ENCODE data around the gene MRC1. TPM values are rescaled to one million over a fixed set of nuclear protein-coding genes. Genes with fewer than 3 reads are reported as not detected.

The MRC1 gene
- total RNA-seq, 2 experiments from 2014 or later: 0.08 TPM

- Mint-ChIP-seq H3K4me3 (no peak overlapping the region), H3K4me1 (ENCODE audit: low read depth) (no peaks in the 10 kb centered on the region), H3K36me3 (ENCODE audit: low read depth) (no peaks in the 10 kb centered on the region), H3K27ac (no peak overlapping the region), H3K27me3 (peaks cover 11% of the 10 kb centered on the region), H3K9me3 (no peaks in the 10 kb centered on the region)
- Histone ChIP-seq H3K36me3 (ENCODE audit: insufficient read depth, low read length) (no peaks in the 10 kb centered on the region), H3K9me3 (ENCODE audit: control insufficient read depth in 1 of 2, insufficient read depth in 1 of 2, low read length in 2 of 2) (no peaks in the 10 kb centered on the region), H3K4me3 (ENCODE audit: low read length) (no peak overlapping the region), H3K27me3 (ENCODE audit: control insufficient read depth in 1 of 2, insufficient read depth in 2 of 2, low read length in 2 of 2) (peaks cover 0 to 4% of the 10 kb centered on the region in 2 experiments), H3K4me1 (ENCODE audit: insufficient read depth, low read length) (no peaks in the 10 kb centered on the region), H3K27ac (ENCODE audit: low read depth in 1 of 2, low read length in 2 of 2) (no peak overlapping the region)
- DNase-seq (no peak), ATAC-seq (ENCODE audit: poor library complexity) (no peak)
- POLR2A ChIA-PET: no interaction called here
- CTCF ChIA-PET: no interaction called here
- intact Hi-C loops (cut with DNase I, micrococcal nuclease): no loop called here
- TF ChIP-seq CTCF (IDR thresholded peaks at IDR 0.05): no peak
Observed at GRCh38 chr10:17820943-17821342, 11.8 kb downstream of the MRC1 start.

- no peak overlapping the region for H3K27ac Mint-ChIP-seq
- ChIA-PET CTCF (no interaction called here), POLR2A (no interaction called here)
- H3K36me3 Mint-ChIP-seq (ENCODE audit: low read depth): no peaks in the 10 kb centered on the region
- no peaks in the 10 kb centered on the region for H3K9me3 Mint-ChIP-seq
- DNase-seq (no peak), ATAC-seq (ENCODE audit: poor library complexity) (no peak)
- no peak overlapping the region for H3K4me3 ChIP-seq (ENCODE audit: low read length)
- H3K9me3 ChIP-seq (ENCODE audit: control insufficient read depth in 1 of 2, insufficient read depth in 1 of 2, low read length in 2 of 2): no peaks in the 10 kb centered on the region
- TF ChIP-seq CTCF (IDR thresholded peaks at IDR 0.05): no peak
- no peak overlapping the region for H3K27ac ChIP-seq (ENCODE audit: low read depth in 1 of 2, low read length in 2 of 2)
- no peaks in the 10 kb centered on the region for H3K4me1 Mint-ChIP-seq (ENCODE audit: low read depth)
- intact Hi-C loops (cut with DNase I, micrococcal nuclease): no loop called here
- H3K27me3 Mint-ChIP-seq: peaks cover 11% of the 10 kb centered on the region
- H3K4me1 ChIP-seq (ENCODE audit: insufficient read depth, low read length): no peaks in the 10 kb centered on the region
- no peaks in the 10 kb centered on the region for H3K27me3 ChIP-seq (ENCODE audit: control insufficient read depth in 1 of 2, insufficient read depth in 2 of 2, low read length in 2 of 2)
- no peaks in the 10 kb centered on the region for H3K36me3 ChIP-seq (ENCODE audit: insufficient read depth, low read length)
- no peak overlapping the region for H3K4me3 Mint-ChIP-seq
Observed at GRCh38 chr10:17821893-17822292, 12.7 kb downstream of the MRC1 start.

GRCh38 chr10:17831341-17831740 lies 22.2 kb downstream of the MRC1 start:
- ATAC-seq (ENCODE audit: poor library complexity): no peak
- ChIA-PET CTCF (no interaction called here), POLR2A (no interaction called here)

More at GRCh38 chr10:17831341-17831740, 22.2 kb downstream of the MRC1 start:
- peak in 1 of 14 experiments; percentile 16 for DNase-seq
- intact Hi-C loops (cut with DNase I, micrococcal nuclease): no loop called here
- no peaks in the 10 kb centered on the region for H3K9me3 Mint-ChIP-seq
- H3K4me1 ChIP-seq (ENCODE audit: insufficient read depth, low read length): no peaks in the 10 kb centered on the region
- no peaks in the 10 kb centered on the region for H3K4me1 Mint-ChIP-seq (ENCODE audit: low read depth)
- no peak overlapping the region for H3K27ac ChIP-seq (ENCODE audit: low read depth in 1 of 2, low read length in 2 of 2)
- peaks cover 0 to 4% of the 10 kb centered on the region in 2 experiments for H3K9me3 ChIP-seq (ENCODE audit: control insufficient read depth in 1 of 2, insufficient read depth in 1 of 2, low read length in 2 of 2)
- peaks cover 0 to 8% of the 10 kb centered on the region in 2 experiments for H3K27me3 ChIP-seq (ENCODE audit: control insufficient read depth in 1 of 2, insufficient read depth in 2 of 2, low read length in 2 of 2)
- H3K36me3 ChIP-seq (ENCODE audit: insufficient read depth, low read length): no peaks in the 10 kb centered on the region
- TF ChIP-seq CTCF (IDR thresholded peaks at IDR 0.05): no peak
- H3K27me3 Mint-ChIP-seq: peaks cover 11% of the 10 kb centered on the region
- H3K27ac Mint-ChIP-seq: no peak overlapping the region
- H3K4me3 ChIP-seq (ENCODE audit: low read length): no peak overlapping the region
- H3K36me3 Mint-ChIP-seq (ENCODE audit: low read depth): no peaks in the 10 kb centered on the region
- no peak overlapping the region for H3K4me3 Mint-ChIP-seq

Data from CD4-positive, alpha-beta T cell (primary cell).